Neural cell (in vitro differentiated cells): ENCODE data around the gene CACNA2D1. TPM values are rescaled to one million over a fixed set of nuclear protein-coding genes. Genes with fewer than 3 reads are reported as not detected.

Experiments used
- H2AFZ ChIP-seq: fragments of 200-600, 300-800 bp; sonication (generic), shearing (Covaris generic); 2 replicates; pipeline ENCODE4 v1.6.0; 2014; ENCODE audit warnings: low read depth, mild to moderate bottlenecking, antibody characterized with exemption, low read length, moderate library complexity
- H3F3A ChIP-seq: fragments of 200-600 bp; shearing (Covaris generic); 2 replicates; pipeline ENCODE4 v1.6.1; 2016; ENCODE audit warnings: mild to moderate bottlenecking, moderate library complexity, mixed read lengths, antibody characterized with exemption, low read length; ENCODE audit not compliant: insufficient read depth, poor library complexity, severe bottlenecking
- H3K27ac ChIP-seq: fragments of 200-600, 300-800 bp; sonication (generic), shearing (Covaris generic); 2 replicates; pipeline ENCODE4 v1.5.1; 2014; ENCODE audit warnings: mild to moderate bottlenecking, low read length, moderate library complexity
- H3K27me3 ChIP-seq: fragments of 300-800, 200-600 bp; sonication (generic), shearing (Covaris generic); 2 replicates; pipeline ENCODE4 v1.6.0; 2014; ENCODE audit warnings: mild to moderate bottlenecking, low read depth, low read length, moderate library complexity; ENCODE audit not compliant: insufficient read depth
- H3K36me3 ChIP-seq: fragments of 300-800, 200-600 bp; sonication (generic), shearing (Covaris generic); 2 replicates; pipeline ENCODE4 v1.5.1; 2014; ENCODE audit warnings: mild to moderate bottlenecking, antibody characterized with exemption, low read length, moderate library complexity; ENCODE audit not compliant: insufficient read depth
- H3K4me2 ChIP-seq: fragments of 300-800, 200-600 bp; sonication (generic), shearing (Covaris generic); 2 replicates; pipeline ENCODE4 v1.6.0; 2014; ENCODE audit warnings: mild to moderate bottlenecking, low read length
- H3K4me3 ChIP-seq: fragments of 300-800, 200-600 bp; sonication (generic), shearing (Covaris generic); 2 replicates; pipeline ENCODE4 v1.5.1; 2014; ENCODE audit warnings: mild to moderate bottlenecking, low read length, moderate library complexity
- H3K79me2 ChIP-seq: fragments of 200-600 bp; shearing (Covaris generic); replicated peaks from 2 replicates; pipeline ENCODE4 v1.6.0; 2014; ENCODE audit warnings: mild to moderate bottlenecking, low read length, moderate library complexity; ENCODE audit not compliant: insufficient read depth
- H3K9ac ChIP-seq: fragments of 300-800, 200-600 bp; sonication (generic), shearing (Covaris generic); 2 replicates; pipeline ENCODE4 v1.6.1; 2016; ENCODE audit warnings: mild to moderate bottlenecking, low read length, mixed read lengths
- H3K9me2 ChIP-seq: fragments of 200-600 bp; shearing (Covaris generic); 2 replicates; pipeline ENCODE4 v1.6.1; 2016; ENCODE audit warnings: mild to moderate bottlenecking, low read length, mixed read lengths; ENCODE audit not compliant: insufficient read depth
- H3K9me3 ChIP-seq: fragments of 200-600, 300-800 bp; sonication (generic), shearing (Covaris generic); 2 replicates; pipeline ENCODE4 v1.6.1; 2016; ENCODE audit warnings: mild to moderate bottlenecking, mixed run types, low read length, moderate library complexity, mixed read lengths
- H4K20me1 ChIP-seq: fragments of 200-600 bp; shearing (Covaris generic); 2 replicates; pipeline ENCODE4 v1.6.1; 2016; ENCODE audit warnings: mild to moderate bottlenecking, mixed run types; ENCODE audit not compliant: insufficient read depth
- CTCF ChIP-seq: fragments of 450-650 bp; IDR thresholded peaks from 2 replicates; pipeline ENCODE4 v1.5.1; 2014; ENCODE audit warnings: antibody characterized with exemption, mild to moderate bottlenecking, moderate library complexity; ENCODE audit not compliant: poor library complexity, severe bottlenecking
- EP300 ChIP-seq: fragments of 450-650 bp; conservative IDR thresholded peaks from 2 replicates; pipeline ENCODE4 v1.6.1; 2014; ENCODE audit warnings: antibody characterized with exemption, mild to moderate bottlenecking, moderate library complexity; ENCODE audit not compliant: poor library complexity, severe bottlenecking
- EZH2 ChIP-seq: fragments of 200-600, 300-800 bp; shearing (Covaris generic), sonication (generic); IDR thresholded peaks from 2 replicates; pipeline ENCODE4 v1.6.1; 2014; ENCODE audit warnings: antibody characterized with exemption, low read length, borderline replicate concordance, mild to moderate bottlenecking; ENCODE audit not compliant: insufficient read depth, poor library complexity, severe bottlenecking
- MXI1 ChIP-seq: fragments of 450-650 bp; conservative IDR thresholded peaks from 2 replicates; pipeline ENCODE4 v1.6.1; 2014; ENCODE audit warnings: antibody characterized with exemption, mild to moderate bottlenecking; ENCODE audit not compliant: poor library complexity, severe bottlenecking
- POLR2AphosphoS5 ChIP-seq: IDR thresholded peaks from 2 replicates; pipeline ENCODE4 v1.6.1; 2012
- RAD21 ChIP-seq: fragments of 450-650 bp; conservative IDR thresholded peaks from 2 replicates; pipeline ENCODE4 v1.6.1; 2014; ENCODE audit warnings: antibody characterized with exemption, mild to moderate bottlenecking, moderate library complexity
- REST ChIP-seq: IDR thresholded peaks from 2 replicates; pipeline ENCODE4 v1.6.1; 2012; ENCODE audit warnings: borderline replicate concordance
- SMC3 ChIP-seq: fragments of 450-650 bp; conservative IDR thresholded peaks from 2 replicates; pipeline ENCODE4 v1.6.1; 2014; ENCODE audit warnings: antibody characterized with exemption, mild to moderate bottlenecking, moderate library complexity; ENCODE audit not compliant: poor library complexity
- TAF1 ChIP-seq: IDR thresholded peaks from 2 replicates; pipeline ENCODE4 v1.6.1; 2012; ENCODE audit warnings: low read depth
- polyA plus RNA-seq: library from polyadenylated mRNA; depleted of rRNA; stranded (reverse); fragments of >200 nt; gene quantifications from 2 replicates; pipeline ENCODE4 v1.2.3, GENCODE V29; 2014

The CACNA2D1 gene
- polyA plus RNA-seq, 1 donor from 2014 or later: 7.0 TPM

- Histone ChIP-seq H3K9me3 (no peaks in the 10 kb centered on the region), H3K9ac (no peak overlapping the region), H3K27me3 (no peaks in the 10 kb centered on the region), H3K9me2 (no peaks in the 10 kb centered on the region), H3K79me2 (no peaks in the 10 kb centered on the region), H3K4me3 (no peak overlapping the region), H3K27ac (no peak overlapping the region), H3K36me3 (no peaks in the 10 kb centered on the region), H4K20me1 (no peaks in the 10 kb centered on the region), H3F3A (no peaks in the 10 kb centered on the region), H2AFZ (no peak overlapping the region), H3K4me2 (no peak overlapping the region)
- TF ChIP-seq RAD21 (no peak), TAF1 (no peak), POLR2AphosphoS5 (peak; percentile 11), MXI1 (no peak)
Measured at GRCh38 chr7:82105463-82105862, 338.1 kb downstream of the CACNA2D1 start.

GRCh38 chr7:82098414-82098813 is 345.2 kb downstream of the CACNA2D1 start:
- Histone ChIP-seq H3K4me3 (peak overlapping the region; percentile 12), H3F3A (peaks cover 4% of the 10 kb centered on the region), H4K20me1 (no peaks in the 10 kb centered on the region), H3K27ac (peak overlapping the region; percentile 84), H3K4me2 (peak overlapping the region; percentile 43), H3K36me3 (no peaks in the 10 kb centered on the region), H3K9me3 (no peaks in the 10 kb centered on the region), H3K79me2 (no peaks in the 10 kb centered on the region), H3K27me3 (no peaks in the 10 kb centered on the region), H3K9me2 (no peaks in the 10 kb centered on the region), H2AFZ (no peak overlapping the region), H3K9ac (peak overlapping the region; percentile 57)
- TF ChIP-seq MXI1 (no peak), EP300 (peak; percentile 85), POLR2AphosphoS5 (peak; percentile 75)

- Histone ChIP-seq H3K9ac (no peak overlapping the region), H3K27ac (no peak overlapping the region), H3F3A (no peaks in the 10 kb centered on the region), H3K36me3 (no peaks in the 10 kb centered on the region), H3K9me2 (no peaks in the 10 kb centered on the region), H3K4me2 (no peak overlapping the region), H3K79me2 (no peaks in the 10 kb centered on the region), H3K4me3 (no peak overlapping the region), H4K20me1 (no peaks in the 10 kb centered on the region), H3K27me3 (no peaks in the 10 kb centered on the region), H3K9me3 (no peaks in the 10 kb centered on the region), H2AFZ (no peak overlapping the region)
- TF ChIP-seq TAF1 (no peak), EP300 (no peak), RAD21 (no peak), CTCF (no peak), EZH2 (no peak), REST (no peak), MXI1 (no peak), POLR2AphosphoS5 (no peak), SMC3 (no peak)
Measured at GRCh38 chr7:82091126-82091684, 352.4 kb downstream of the CACNA2D1 start.
